Upper lobe of left lung (tissue), 4 donors: Measurements from ENCODE around the gene MYDGF.

Experiments
- EP300 ChIP-seq, 4 donors: sonication (generic); formaldehyde crosslinking; IDR thresholded peaks; one replicate each; pipeline ENCODE4 v1.5.1; 2017; ENCODE audit warnings: antibody characterized with exemption in 4 of 4, control low read depth in 2 of 4
- POLR2A ChIP-seq, 4 donors: fragments of 450-650 bp; IDR thresholded peaks; one replicate each; pipeline ENCODE4 v1.5.1; 2016 to 2017; ENCODE audit warnings: antibody characterized with exemption in 4 of 4, mild to moderate bottlenecking in 2 of 4
- POLR2AphosphoS5 ChIP-seq, 2 donors: sonication (generic); formaldehyde crosslinking; IDR thresholded peaks; one replicate each; pipeline ENCODE4 v1.5.1; 2017; ENCODE audit warnings: antibody characterized with exemption in 2 of 2
- TF ChIP-seq, protein P1 (sequence below), 6 experiments: fragments of 450-650 bp in 4 of 6; fragments of 200-600 bp in 2 of 6; sonication (generic) in 2 of 6; IDR thresholded peaks; one replicate each; pipeline ENCODE4 v1.5.1; 2016 to 2019; ENCODE audit warnings: antibody characterized with exemption in 6 of 6

- TF ChIP-seq, protein P1, sequence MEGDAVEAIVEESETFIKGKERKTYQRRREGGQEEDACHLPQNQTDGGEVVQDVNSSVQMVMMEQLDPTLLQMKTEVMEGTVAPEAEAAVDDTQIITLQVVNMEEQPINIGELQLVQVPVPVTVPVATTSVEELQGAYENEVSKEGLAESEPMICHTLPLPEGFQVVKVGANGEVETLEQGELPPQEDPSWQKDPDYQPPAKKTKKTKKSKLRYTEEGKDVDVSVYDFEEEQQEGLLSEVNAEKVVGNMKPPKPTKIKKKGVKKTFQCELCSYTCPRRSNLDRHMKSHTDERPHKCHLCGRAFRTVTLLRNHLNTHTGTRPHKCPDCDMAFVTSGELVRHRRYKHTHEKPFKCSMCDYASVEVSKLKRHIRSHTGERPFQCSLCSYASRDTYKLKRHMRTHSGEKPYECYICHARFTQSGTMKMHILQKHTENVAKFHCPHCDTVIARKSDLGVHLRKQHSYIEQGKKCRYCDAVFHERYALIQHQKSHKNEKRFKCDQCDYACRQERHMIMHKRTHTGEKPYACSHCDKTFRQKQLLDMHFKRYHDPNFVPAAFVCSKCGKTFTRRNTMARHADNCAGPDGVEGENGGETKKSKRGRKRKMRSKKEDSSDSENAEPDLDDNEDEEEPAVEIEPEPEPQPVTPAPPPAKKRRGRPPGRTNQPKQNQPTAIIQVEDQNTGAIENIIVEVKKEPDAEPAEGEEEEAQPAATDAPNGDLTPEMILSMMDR (IDR thresholded peaks at IDR 0.05): no peak
- TF ChIP-seq POLR2A (IDR thresholded peaks at IDR 0.05) (no peak), EP300 (IDR thresholded peaks at IDR 0.05) (no peak), POLR2AphosphoS5 (IDR thresholded peaks at IDR 0.05) (no peak)
Observed at GRCh38 chr19:4691373-4691772, 21.2 kb upstream of the MYDGF start.
